H1 (cell line): Measurements from ENCODE around the gene UEVLD. TPM values are rescaled to one million over a fixed set of nuclear protein-coding genes. Genes with fewer than 3 reads are reported as not detected.
A peak's percentile ranks its signal among the peaks of the same experiment; 100 is the strongest.

ENCODE experiments used
- CTCF ChIA-PET: fragments of 300-600 bp; sonication (Branson Sonifier 250); formaldehyde crosslinking; loops from one replicate; lab custom pipeline; 2021; ENCODE audit not compliant: partially characterized antibody; lab: Charles Lee
- POLR2A ChIA-PET: fragments of 300-600 bp; sonication (Branson Sonifier 250); formaldehyde crosslinking; loops from one replicate; lab custom pipeline; 2021; ENCODE audit warnings: inconsistent platforms; ENCODE audit not compliant: partially characterized antibody; lab: Charles Lee
- DNase-seq, 2 experiments: peaks; one replicate each; pipeline versions ENCODE4 v3.0.0 to v3.0.0-alpha.2; 2010 to 2022; ENCODE audit warnings: low spot score in 2 of 2, low read depth in 1 of 2, mixed read lengths in 1 of 2
- FAIRE-seq: peaks from 2 replicates; lab custom pipeline; 2011; peaks lifted over from hg19 to GRCh38; lab: Jason Lieb, UNC
- H2AFZ ChIP-seq: 2 replicates; pipeline ENCODE4 v1.8.1; 2012; ENCODE audit warnings: low read length, inconsistent platforms
- H2AK5ac ChIP-seq: 2 replicates; pipeline ENCODE4 v1.6.1; 2013; ENCODE audit warnings: low read depth, low read length
- H2BK120ac ChIP-seq: replicated peaks from 2 replicates; pipeline ENCODE3; 2013; ENCODE audit warnings: low read depth, low read length, inconsistent platforms
- H2BK12ac ChIP-seq: 2 replicates; pipeline ENCODE4 v1.6.1; 2013; ENCODE audit warnings: low read depth, low read length
- H2BK15ac ChIP-seq: 2 replicates; pipeline ENCODE4 v1.6.1; 2013; ENCODE audit warnings: low read length
- H2BK20ac ChIP-seq: 2 replicates; pipeline ENCODE4 v1.6.1; 2013; ENCODE audit warnings: low read length
- H2BK5ac ChIP-seq: 2 replicates; pipeline ENCODE4 v1.6.1; 2013; ENCODE audit warnings: low read depth, low read length
- H3K14ac ChIP-seq: 2 replicates; pipeline ENCODE4 v1.6.1; 2013; ENCODE audit warnings: inconsistent platforms; ENCODE audit not compliant: insufficient read length
- H3K18ac ChIP-seq: 2 replicates; pipeline ENCODE4 v1.6.1; 2013; ENCODE audit warnings: low read length; ENCODE audit errors: extremely low read depth
- H3K23ac ChIP-seq: 2 replicates; pipeline ENCODE4 v1.6.1; 2013; ENCODE audit warnings: inconsistent platforms; ENCODE audit not compliant: insufficient read length
- H3K23me2 ChIP-seq: 2 replicates; pipeline ENCODE4 v1.6.1; 2013; ENCODE audit warnings: low read depth, low read length
- H3K27ac ChIP-seq: 2 replicates; pipeline ENCODE4 v1.6.1; 2011; ENCODE audit warnings: low read depth, low read length, inconsistent platforms
- H3K27me3 ChIP-seq, 4 experiments: replicated peaks in 1 of 4; 1 replicate in 1 of 4; 2 replicates in 3 of 4; pipeline versions ENCODE4 v1.6.1 to v1.8.1; 2011 to 2013; ENCODE audit warnings: low read length in 3 of 4, mild to moderate bottlenecking in 3 of 4, inconsistent platforms in 2 of 4, mixed read lengths in 2 of 4, moderate library complexity in 1 of 4; ENCODE audit not compliant: control insufficient read depth in 3 of 4, insufficient read depth in 3 of 4; ENCODE audit errors: extremely low read depth in 1 of 4
- H3K36me3 ChIP-seq, 4 experiments: 2 replicates each; pipeline versions ENCODE4 v1.6.1 to v1.8.1; 2011 to 2013; ENCODE audit warnings: mild to moderate bottlenecking in 4 of 4, low read length in 3 of 4, moderate library complexity in 2 of 4, control low read depth in 1 of 4, inconsistent platforms in 1 of 4; ENCODE audit not compliant: insufficient read depth in 4 of 4, control insufficient read depth in 2 of 4
- H3K4ac ChIP-seq: replicated peaks from 2 replicates; pipeline ENCODE3; 2013; ENCODE audit warnings: low read length, low read depth, mixed read lengths, inconsistent platforms; ENCODE audit not compliant: insufficient read length
- H3K4me1 ChIP-seq, 4 experiments: replicated peaks in 1 of 4; 1 replicate in 1 of 4; 2 replicates in 3 of 4; pipeline versions ENCODE4 v1.6.1 to v1.8.1; 2011 to 2013; ENCODE audit warnings: low read length in 3 of 4, inconsistent platforms in 2 of 4, mixed read lengths in 1 of 4; ENCODE audit not compliant: insufficient read depth in 4 of 4, control insufficient read depth in 3 of 4
- H3K4me2 ChIP-seq, 2 experiments: 2 replicates each; pipeline versions ENCODE4 v1.6.1 to v1.8.1; 2011 to 2013; ENCODE audit warnings: low read depth in 2 of 2, low read length in 2 of 2, control low read depth in 1 of 2, inconsistent platforms in 1 of 2, mild to moderate bottlenecking in 1 of 2; ENCODE audit not compliant: insufficient read depth in 1 of 2
- H3K4me3 ChIP-seq, 4 experiments: fragments of 200-600, 300-600 bp in 1 of 4; sonication (generic), shearing (Covaris generic), sonication (Bioruptor Twin) in 1 of 4; 2 replicates each; pipeline versions ENCODE4 v1.5.1 to v1.8.1; 2011 to 2016; ENCODE audit warnings: low read length in 4 of 4, low read depth in 3 of 4, control low read depth in 2 of 4, inconsistent platforms in 2 of 4, mild to moderate bottlenecking in 2 of 4, mixed read lengths in 1 of 4, moderate library complexity in 1 of 4; ENCODE audit not compliant: insufficient read depth in 2 of 4; ENCODE audit errors: extremely low read depth in 1 of 4
- H3K56ac ChIP-seq: replicated peaks from 2 replicates; pipeline ENCODE3; 2013; ENCODE audit warnings: low read depth, mild to moderate bottlenecking, mixed read lengths, low read length, inconsistent platforms; ENCODE audit not compliant: insufficient read length
- H3K79me1 ChIP-seq: 2 replicates; pipeline ENCODE4 v1.6.1; 2013; ENCODE audit warnings: low read depth, low read length, control low read depth
- H3K79me2 ChIP-seq, 2 experiments: 2 replicates each; pipeline versions ENCODE4 v1.6.1 to v1.8.1; 2012 to 2013; ENCODE audit warnings: low read length in 2 of 2, mild to moderate bottlenecking in 2 of 2, inconsistent platforms in 1 of 2; ENCODE audit not compliant: insufficient read depth in 2 of 2, control insufficient read depth in 1 of 2
- H3K9ac ChIP-seq, 4 experiments: replicated peaks in 1 of 4; 1 replicate in 1 of 4; 2 replicates in 3 of 4; pipeline versions ENCODE4 v1.6.1 to v1.8.1; 2011 to 2013; ENCODE audit warnings: low read depth in 3 of 4, low read length in 3 of 4, control low read depth in 2 of 4, mild to moderate bottlenecking in 2 of 4, moderate library complexity in 2 of 4, inconsistent platforms in 1 of 4; ENCODE audit errors: extremely low read depth in 1 of 4
- H3K9me3 ChIP-seq, 2 experiments: 2 replicates each; pipeline versions ENCODE4 v1.6.1 to v1.8.1; 2012 to 2013; ENCODE audit warnings: mild to moderate bottlenecking in 2 of 2, moderate library complexity in 2 of 2, control low read depth in 1 of 2, inconsistent platforms in 1 of 2, low read depth in 1 of 2, low read length in 1 of 2, mixed read lengths in 1 of 2; ENCODE audit not compliant: insufficient read depth in 2 of 2
- H4K20me1 ChIP-seq, 2 experiments: replicated peaks in 1 of 2; 2 replicates each; pipeline versions ENCODE3 to v1.8.1; 2011 to 2013; ENCODE audit warnings: inconsistent platforms in 2 of 2, low read length in 2 of 2, mild to moderate bottlenecking in 1 of 2; ENCODE audit not compliant: insufficient read depth in 2 of 2, control insufficient read depth in 1 of 2
- H4K5ac ChIP-seq: 2 replicates; pipeline ENCODE4 v1.6.1; 2013; ENCODE audit warnings: low read length, low read depth, mixed read lengths, inconsistent platforms; ENCODE audit not compliant: insufficient read length
- H4K8ac ChIP-seq: 2 replicates; pipeline ENCODE4 v1.8.0; 2013; ENCODE audit warnings: mild to moderate bottlenecking, moderate library complexity, low read length, inconsistent platforms; ENCODE audit not compliant: insufficient read depth; ENCODE audit errors: extremely low read depth
- H4K91ac ChIP-seq: replicated peaks from 2 replicates; pipeline ENCODE3; 2013; ENCODE audit warnings: low read length, mixed read lengths, inconsistent platforms; ENCODE audit not compliant: insufficient read length
- CHD1 ChIP-seq: IDR thresholded peaks from 2 replicates; pipeline ENCODE4 v1.6.1; 2012; ENCODE audit warnings: low read depth, low read length, improper control_type of control experiment
- CHD2 ChIP-seq: IDR thresholded peaks from 2 replicates; pipeline ENCODE4 v1.6.1; 2012; ENCODE audit warnings: low read length, improper control_type of control experiment
- CREB1 ChIP-seq: IDR thresholded peaks from 2 replicates; pipeline ENCODE4 v1.6.1; 2012; ENCODE audit warnings: inconsistent platforms
- HDAC2 ChIP-seq, 2 experiments: fragments of 300-600 bp in 1 of 2; sonication (generic) in 1 of 2; IDR thresholded peaks; 2 replicates each; pipeline ENCODE4 v1.6.1; 2011 to 2012; ENCODE audit warnings: low read depth in 2 of 2, low read length in 2 of 2, mild to moderate bottlenecking in 2 of 2, moderate library complexity in 2 of 2, borderline replicate concordance in 1 of 2, inconsistent platforms in 1 of 2
- MAX ChIP-seq: IDR thresholded peaks from 2 replicates; pipeline ENCODE4 v1.6.1; 2012; ENCODE audit warnings: inconsistent platforms
- NRF1 ChIP-seq: IDR thresholded peaks from 2 replicates; pipeline ENCODE4 v1.6.1; 2011; ENCODE audit warnings: mild to moderate bottlenecking, low read depth, low read length, improper control_type of control experiment
- PHF8 ChIP-seq: fragments of 200-600 bp; sonication (generic); conservative IDR thresholded peaks from 2 replicates; pipeline ENCODE4 v1.7.1; 2012; ENCODE audit warnings: low read depth, mild to moderate bottlenecking, inconsistent platforms, low read length, moderate library complexity
- POU5F1 ChIP-seq: IDR thresholded peaks from 2 replicates; pipeline ENCODE4 v1.6.1; 2011; ENCODE audit warnings: low read depth, mild to moderate bottlenecking, low read length, moderate library complexity
- RBBP5 ChIP-seq: IDR thresholded peaks from 2 replicates; pipeline ENCODE4 v1.7.1; 2012; ENCODE audit warnings: low read depth, mild to moderate bottlenecking, inconsistent platforms, low read length, moderate library complexity, borderline replicate concordance
- SIN3A ChIP-seq, 2 experiments: IDR thresholded peaks in 1 of 2; conservative IDR thresholded peaks in 1 of 2; 2 replicates each; pipeline ENCODE4 v1.6.1; 2011 to 2012; ENCODE audit warnings: low read length in 2 of 2, improper control_type of control experiment in 1 of 2, low read depth in 1 of 2, mild to moderate bottlenecking in 1 of 2
- SIX5 ChIP-seq: IDR thresholded peaks from 2 replicates; pipeline ENCODE4 v1.6.1; 2011; ENCODE audit warnings: mild to moderate bottlenecking, low read depth, low read length
- WGBS, 2 experiments: shearing (Covaris generic) in 1 of 2; methylation state at CpG; one replicate each; pipeline versions ENCODE4 v1.1.6 to v1.1.7; 2013 to 2015; ENCODE audit warnings: low lambda C conversion rate in 2 of 2, mixed read lengths in 2 of 2, inconsistent platforms in 1 of 2, low coverage in 1 of 2, missing lambda C conversion rate in 1 of 2; ENCODE audit not compliant: insufficient replicate concordance in 2 of 2, insufficient coverage in 1 of 2, insufficient read length in 1 of 2; ENCODE audit errors: extremely low coverage in 1 of 2, missing lambda C conversion rate in 1 of 2; 5-methylcytosine and 5-hydroxymethylcytosine counted together
- polyA plus RNA-seq, 7 experiments: library from polyadenylated mRNA; depleted of rRNA in 3 of 7; stranded (reverse) in 5 of 7; unstranded in 2 of 7; fragments of >200 nt in 5 of 7; fragments of 200-250 nt in 2 of 7; gene quantifications; 1 replicate in 5 of 7; 2 replicates in 1 of 7; 4 replicates in 1 of 7; pipeline versions ENCODE4 v1.2.1 to v1.2.3, GENCODE V29; 2011 to 2013; ENCODE audit warnings: missing spikeins in 2 of 7, mixed read lengths in 2 of 7
- total RNA-seq: library from RNA; stranded (reverse); fragmentation: NEBNext Ultra II Directional; extraction: Animal tissue kit (Norgen Biotek cat#: 25700); gene quantifications from 2 replicates; pipeline ENCODE4 v1.2.1, GENCODE V29; 2021

Gene UEVLD
- total and polyA plus RNA-seq, 2 of the 8 experiments (the other 6 are each of a cell fraction or from before 2014, with no cell fraction given), result 4.1 to 7.3 TPM

DNA sequence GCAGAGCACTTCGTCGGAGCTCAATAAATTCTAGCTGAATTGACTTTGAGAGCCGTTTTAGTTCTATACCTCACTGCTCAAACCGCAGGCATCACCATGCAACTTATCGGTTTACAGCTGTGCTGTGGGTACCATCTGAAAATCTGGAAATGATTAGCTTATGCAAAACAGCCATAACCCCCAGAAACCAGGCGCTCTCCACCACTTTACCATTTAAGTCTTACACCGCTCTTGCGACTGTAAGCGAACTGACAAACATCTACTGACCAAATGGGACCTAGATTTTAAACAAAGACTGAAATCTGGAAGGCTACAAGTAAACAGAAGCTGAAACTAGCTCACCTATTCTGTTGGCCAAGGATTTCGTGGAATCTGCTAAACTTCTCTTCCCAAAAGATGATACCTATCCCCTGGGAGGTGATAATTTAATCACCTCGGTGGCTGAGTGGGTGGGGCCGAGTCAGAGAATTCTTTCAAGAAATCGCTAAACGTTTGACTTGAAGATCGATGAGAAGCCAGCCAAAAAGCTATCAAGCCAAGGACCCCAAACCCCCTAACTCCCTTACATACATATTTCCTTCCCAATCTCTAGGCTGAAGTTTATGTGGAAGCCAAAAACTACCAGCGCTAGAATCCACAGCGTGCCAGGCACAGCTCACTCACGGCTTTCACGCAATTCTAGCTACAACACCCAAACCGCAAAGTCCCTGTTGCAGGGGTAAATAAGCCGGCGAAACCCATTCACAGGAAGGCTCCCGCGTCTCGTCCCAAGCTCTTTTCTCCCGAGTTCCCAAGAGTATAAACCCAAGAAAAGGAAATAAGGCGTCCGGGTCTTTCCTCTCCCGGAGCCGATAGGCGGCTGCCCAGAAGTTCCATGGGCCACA, 45.0 kb upstream of the UEVLD start:
- peaks cover 0 to 2% of the 10 kb centered on the region in 2 experiments for H4K20me1 ChIP-seq
- H2BK15ac ChIP-seq, result no peak overlapping the region
- CTCF ChIA-PET, result interaction anchor here (0.8 to 2.8 kb wide), 8 partner anchors 16 to 135 kb away, joined by 3 to 9 read pairs (median 4); partner anchors contain the start of gene TSG101
- peaks cover 2% of the 10 kb centered on the region; the same call in 1 of the 2 replicates for H3K79me1 ChIP-seq
- no peak overlapping the region for H4K5ac ChIP-seq
- no peak overlapping the region for H2BK12ac ChIP-seq
- no peak overlapping the region for H2BK20ac ChIP-seq
- H3K36me3 ChIP-seq, result no peaks in the 10 kb centered on the region
- 17% methylated on average over 31 of the region's 31 CpGs; no CpG with 5 or more reads in 1 of the 2 experiments for WGBS, 2 experiments
- peak overlapping the region; percentile 58 to 95 (median 78) for H3K9ac ChIP-seq
- peak overlapping the region; percentile 94 to 98 (median 96) for H3K4me3 ChIP-seq
- POLR2A ChIA-PET, result interaction anchor here (1.1 to 2.4 kb wide), 7 partner anchors 8 to 178 kb away, joined by 3 to 8 read pairs (median 5); partner anchors contain the start of genes LDHAL6A, TSG101 and UEVLD
- H3K79me2 ChIP-seq, result peaks cover 7 to 51% of the 10 kb centered on the region in 2 experiments
- H2BK120ac ChIP-seq, result no peak overlapping the region
- no peak overlapping the region for H2AK5ac ChIP-seq
- no peak overlapping the region for H4K91ac ChIP-seq
- peak overlapping the region; percentile 64; the same call in 1 of the 2 replicates for H2AFZ ChIP-seq
- no peak overlapping the region for H3K4ac ChIP-seq
- H4K8ac ChIP-seq, result peak overlapping the region; percentile 19; the same call in 1 of the 2 replicates
- no peaks in the 10 kb centered on the region for H3K9me3 ChIP-seq
- no peak for FAIRE-seq
- H3K27me3 ChIP-seq, result no peaks in the 10 kb centered on the region
- DNase-seq, result no peak
- H2BK5ac ChIP-seq, result 0 out of 2 replicates have a peak overlapping the region, but pooled peaks have one; percentile 44
- peaks cover 0 to 5% (median under 1%) of the 10 kb centered on the region in 4 experiments; a peak in 1 of 7 replicates for H3K4me1 ChIP-seq
- no peak overlapping the region for H3K23ac ChIP-seq
- H3K18ac ChIP-seq, result no peak overlapping the region
- no peak overlapping the region for H3K56ac ChIP-seq
- H3K23me2 ChIP-seq, result peaks cover 5% of the 10 kb centered on the region
- H3K4me2 ChIP-seq, result peak overlapping the region; percentile 53 to 88
- H3K27ac ChIP-seq, result peak overlapping the region; percentile 39; the same call in 1 of the 2 replicates
- no peak overlapping the region for H3K14ac ChIP-seq
- TF ChIP-seq SIX5, result no peak
- no peak for TF ChIP-seq HDAC2 (IDR thresholded peaks at IDR 0.05; ENCODE audit: borderline replicate concordance in 1 of 2, low read depth in 2 of 2, low read length in 2 of 2)
- no peak for TF ChIP-seq CHD2
- TF ChIP-seq POU5F1, result no peak
- no peak; the same call in 1 of the 2 replicates for TF ChIP-seq RBBP5
- TF ChIP-seq NRF1, result no peak
- no peak for TF ChIP-seq CREB1
- no peak for TF ChIP-seq MAX
- no peak for TF ChIP-seq PHF8
- no peak for TF ChIP-seq SIN3A (conservative IDR thresholded peaks at IDR 0.05 in 1 of 2, IDR thresholded peaks at IDR 0.05 in 1 of 2; ENCODE audit: low read depth in 1 of 2, low read length in 2 of 2)
- no peak for TF ChIP-seq CHD1
